Mesenteric fat pad (tissue), 1 donor: ENCODE data around the gene GFPT2. TPM values are rescaled to one million over a fixed set of nuclear protein-coding genes. Genes with fewer than 3 reads are reported as not detected.

ENCODE experiments used
- DNase-seq: peaks from one replicate; pipeline ENCODE4 v3.0.0-alpha.2; 2020; ENCODE audit warnings: low spot score
- long read RNA-seq: library from polyadenylated mRNA; unstranded; transcript quantifications from one replicate; pipeline ENCODE4 v2.0.0, GENCODE V29; 2020
- total RNA-seq: library from RNA; stranded (reverse); fragmentation: NEBNext Ultra II Directional; extraction: Animal tissue kit (Norgen Biotek cat#: 25700); gene quantifications from one replicate; pipeline ENCODE4 v1.2.1, GENCODE V29; 2021
- donor health status: DM: yes; HTN: yes; CAD: no.

GFPT2 gene
- total RNA-seq, result 187 TPM
- long read RNA-seq, transcript GFPT2-201 (19 exons, 3,093 nt), result major isoform, 150 of 511 reads
- long read RNA-seq, transcript GFPT2-205 (5 exons, 601 nt), result minor isoform, 9 of 511 reads
- long read RNA-seq, partial matches to known transcripts, result 198 of 511 reads
- long read RNA-seq, other reads (novel, unspliced or antisense), result 154 of 511 reads

DNA sequence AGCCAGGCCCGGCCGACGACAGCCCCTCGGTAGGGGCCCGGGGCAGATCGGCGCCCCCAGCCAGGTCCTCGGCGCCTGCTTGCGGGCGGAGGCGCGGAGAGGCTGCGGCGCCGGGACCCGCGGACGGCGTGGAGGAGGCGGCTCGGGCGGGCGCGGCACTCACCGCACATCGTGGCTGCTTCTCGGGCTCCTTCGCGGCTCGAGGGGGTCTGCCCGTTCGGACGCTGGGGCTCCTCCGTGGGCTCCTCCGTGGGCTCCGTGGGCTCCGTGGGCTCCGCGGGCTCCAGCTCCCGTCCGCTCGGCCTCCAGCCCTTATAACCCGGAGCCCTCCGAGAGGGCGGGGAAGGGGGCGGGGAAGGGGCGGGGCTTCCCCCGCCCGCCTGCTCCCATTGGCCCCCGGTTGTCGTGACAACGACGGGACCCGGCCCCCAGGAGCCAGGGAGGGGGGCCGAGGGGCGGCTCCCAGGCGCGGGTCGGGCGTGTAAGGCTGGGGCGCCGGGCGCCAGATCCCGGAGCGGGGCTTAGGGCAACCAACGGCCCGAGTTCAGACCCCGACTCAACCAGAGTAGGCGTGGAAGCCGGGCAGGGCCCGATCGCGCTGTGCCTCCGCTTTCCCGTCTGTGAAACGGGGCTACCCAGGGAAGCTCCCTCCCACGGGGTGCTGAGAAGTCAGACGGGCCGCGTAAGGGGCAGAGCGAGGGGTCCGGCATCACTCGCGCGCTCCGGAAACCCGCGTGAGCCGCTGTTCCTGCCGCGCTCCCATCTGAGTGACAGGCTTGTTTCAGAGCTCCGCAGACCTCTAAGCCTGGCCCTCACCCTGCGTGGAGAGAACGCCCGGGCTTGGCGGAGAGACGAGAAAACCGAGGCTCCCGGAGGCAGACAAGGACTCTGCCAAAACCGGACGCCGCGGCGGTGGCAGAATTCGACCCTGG lies at the start of gene GFPT2:
Gene GFPT2 (minus strand): TSS at position 289 of the 932 bp plus-strand sequence. CDS start 119 bp downstream, at position 170.
- no peak for DNase-seq

DNA sequence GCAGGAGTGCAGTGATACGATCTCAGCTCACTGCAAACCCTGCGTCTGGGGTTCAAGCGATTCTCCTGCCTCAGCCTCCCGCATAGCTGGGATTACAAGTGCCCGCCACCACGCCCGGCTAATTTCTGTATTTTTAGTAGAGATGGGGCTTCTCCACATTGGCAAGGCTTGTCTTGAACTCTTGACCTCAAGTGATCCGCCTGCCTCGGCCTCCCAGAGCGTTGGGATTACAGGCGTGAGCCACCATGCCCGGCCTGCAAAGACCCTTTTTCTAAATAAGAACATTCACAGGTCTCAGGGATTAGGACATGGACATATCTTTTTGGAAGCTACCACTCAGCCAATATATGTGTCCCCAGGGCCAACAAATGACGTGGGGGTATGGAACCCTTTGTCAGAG lies 49.6 kb upstream of the GFPT2 start:
- peak; percentile 47 for DNase-seq

DNA sequence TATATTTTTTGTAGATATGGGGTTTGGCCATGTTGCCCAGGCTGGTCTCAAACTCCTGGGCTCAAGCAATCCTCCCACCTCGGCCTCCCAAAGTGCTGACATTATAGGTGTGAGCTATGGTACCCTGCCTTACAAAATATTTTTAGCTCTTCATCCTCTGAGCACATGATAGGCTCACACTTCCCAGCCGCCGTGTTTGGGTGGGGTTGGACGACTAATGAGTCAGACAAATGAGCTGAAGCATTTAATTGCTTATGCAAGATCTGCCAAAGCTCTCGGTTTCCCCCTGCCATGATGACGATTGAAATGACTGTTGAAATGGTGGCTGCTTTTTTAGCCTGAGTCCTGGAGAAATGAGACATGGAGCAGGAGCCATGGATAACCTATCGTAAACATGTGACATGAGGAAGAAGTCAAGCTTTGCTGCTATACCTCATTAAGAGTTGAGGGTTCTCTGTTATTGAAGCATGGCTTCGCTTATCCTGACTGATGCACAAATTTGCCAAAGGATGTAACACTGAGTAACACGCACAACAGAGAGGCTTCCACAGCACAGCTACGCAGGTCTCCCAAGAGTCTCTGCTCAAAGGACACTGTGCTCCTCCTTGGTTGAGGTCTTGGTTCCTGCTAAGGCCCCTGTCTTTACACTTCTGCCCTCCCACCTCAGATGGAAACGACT lies 48.2 kb upstream of the GFPT2 start:
- peak; percentile 24 for DNase-seq

DNA sequence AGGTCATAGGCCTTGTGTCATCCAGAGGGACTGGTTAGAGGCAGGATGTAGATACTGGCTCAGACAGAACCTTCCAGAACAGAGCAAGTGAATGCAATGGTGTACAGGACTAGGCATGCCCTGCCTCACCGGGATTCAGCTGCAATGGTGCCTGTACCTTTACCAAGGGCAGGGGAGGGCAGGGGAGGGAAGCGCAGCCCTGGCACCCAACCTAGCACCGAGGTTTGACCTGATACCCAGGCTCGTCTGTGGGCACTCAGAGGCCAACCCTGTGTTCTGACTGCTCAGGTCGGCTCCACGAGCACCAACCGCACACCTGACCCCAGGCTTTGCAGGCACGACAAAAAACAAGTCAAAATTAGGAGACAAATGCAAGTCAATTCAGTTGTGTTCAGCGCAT lies 47.3 kb upstream of the GFPT2 start:
- peak; percentile 77 for DNase-seq

DNA sequence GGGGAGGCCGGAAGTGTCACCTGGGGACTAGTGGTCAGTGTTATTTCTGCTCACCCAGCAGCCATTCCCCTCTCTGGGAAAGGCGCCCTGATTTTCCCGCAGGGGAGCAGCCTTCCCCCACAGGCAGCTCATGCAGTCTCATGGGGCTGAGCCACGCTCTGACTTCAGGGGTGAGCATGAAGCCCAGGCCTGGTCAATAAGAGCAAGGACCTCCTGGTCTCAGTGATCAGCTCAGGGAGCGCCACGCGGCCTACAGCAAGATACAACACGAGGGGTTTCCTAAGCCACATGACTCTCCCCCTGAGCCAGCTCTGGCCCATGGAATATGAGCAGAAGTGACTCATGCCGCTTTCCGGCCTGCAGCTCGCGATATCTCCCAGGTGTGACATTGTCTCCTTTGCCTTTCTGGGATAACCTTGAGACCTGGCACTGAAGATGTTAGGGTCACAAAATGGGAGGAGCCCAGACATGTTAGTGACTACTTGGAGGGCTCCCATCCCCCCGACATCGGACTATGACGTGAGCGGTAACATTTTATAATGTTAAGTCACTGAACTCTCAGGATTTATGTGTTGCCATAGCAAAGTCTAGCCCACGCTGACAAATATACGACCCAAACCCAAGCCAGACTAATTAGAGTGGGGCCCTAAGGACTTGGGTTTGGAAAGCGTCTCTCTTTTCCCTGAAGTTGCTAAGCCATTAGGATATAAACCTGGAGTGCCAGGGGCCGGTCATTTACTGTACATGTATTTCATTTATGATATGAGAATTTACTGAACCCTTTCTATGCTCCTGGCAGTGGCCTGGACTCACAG lies 46.5 kb upstream of the GFPT2 start:
- peak; percentile 62 for DNase-seq

DNA sequence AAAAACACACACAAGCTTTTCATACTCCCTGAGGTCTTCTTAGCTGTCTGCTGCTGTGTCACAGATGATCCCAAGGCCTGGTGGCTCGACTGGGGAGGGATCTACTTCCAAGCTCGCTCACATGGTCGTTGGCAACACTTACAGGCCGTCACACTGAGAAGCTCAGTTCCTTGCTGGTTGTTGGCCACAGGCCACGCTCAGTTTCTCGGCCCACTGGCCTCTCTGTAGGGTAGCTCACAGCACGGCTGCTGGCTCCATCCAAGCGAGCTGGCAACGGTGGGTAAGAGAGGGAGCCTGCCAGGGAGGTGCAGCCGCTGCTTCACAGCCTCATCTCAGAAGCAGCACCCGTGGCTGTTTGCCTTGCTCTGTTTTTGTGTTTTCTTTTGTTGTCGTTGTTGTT lies 43.8 kb upstream of the GFPT2 start:
- no peak for DNase-seq

DNA sequence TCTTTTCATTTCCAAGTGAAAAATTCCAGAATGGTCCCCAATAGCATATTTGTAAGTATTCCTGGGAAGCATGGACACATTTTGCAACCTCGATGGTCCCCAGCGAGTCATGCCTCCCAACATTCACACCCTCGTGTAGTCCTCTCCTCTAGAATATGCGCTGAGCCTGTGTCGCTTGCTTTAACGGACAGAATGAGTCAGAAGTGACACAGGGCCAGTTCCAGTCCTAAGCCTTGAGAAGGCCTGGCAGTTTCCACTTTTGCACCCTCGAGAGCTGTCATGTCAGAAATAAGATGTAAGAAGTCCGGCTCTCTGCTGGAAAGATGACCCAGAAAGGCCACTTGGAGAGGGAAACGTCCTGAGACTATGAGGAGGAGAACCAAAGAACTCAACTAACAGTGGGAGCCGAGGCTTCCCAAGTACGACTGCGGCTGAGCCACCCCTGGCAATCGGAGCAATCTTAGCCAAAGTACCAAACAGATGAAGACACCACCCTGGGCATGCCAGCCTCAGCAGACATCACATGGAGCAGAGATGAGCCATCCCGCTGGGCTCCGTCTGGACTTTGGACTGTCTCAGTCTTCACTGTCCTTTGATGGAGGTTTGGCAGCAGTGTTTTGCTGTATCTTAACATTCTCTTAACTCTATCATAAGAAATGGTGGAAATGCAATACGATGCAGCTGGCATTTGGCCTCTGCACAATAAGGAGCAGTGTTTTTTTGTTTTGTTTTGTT lies 42.6 kb upstream of the GFPT2 start:
- DNase-seq, result no peak

DNA sequence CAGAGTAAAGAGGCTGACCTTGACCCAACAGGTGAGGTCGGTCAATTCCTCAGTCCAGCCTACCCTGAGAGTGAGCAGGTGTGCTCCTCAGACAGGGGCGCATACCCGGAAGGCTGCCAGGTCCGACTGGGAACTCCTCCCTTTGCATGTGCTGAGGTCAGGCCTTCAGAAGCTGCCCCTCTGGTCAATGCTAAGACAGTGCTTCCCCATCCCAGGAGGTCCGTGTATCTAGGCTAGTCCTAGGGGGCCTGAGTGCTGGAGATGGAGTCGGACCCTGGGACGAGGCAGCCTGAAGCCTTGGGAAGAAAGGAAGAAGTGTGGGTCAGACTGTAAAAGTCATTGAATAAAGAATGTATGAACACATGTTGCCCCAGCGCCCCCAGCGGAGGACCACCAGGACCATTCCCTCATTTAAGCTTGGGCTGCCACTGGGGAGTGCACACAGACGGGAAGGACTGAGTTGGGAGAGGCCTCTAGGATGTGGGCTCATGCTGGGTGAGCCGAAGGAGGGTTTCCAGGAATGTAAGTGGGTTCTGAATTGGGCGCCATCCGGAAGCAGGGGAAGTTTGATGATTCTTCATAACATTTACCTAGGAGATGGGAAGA lies 41.0 kb upstream of the GFPT2 start:
- no peak for DNase-seq

DNA sequence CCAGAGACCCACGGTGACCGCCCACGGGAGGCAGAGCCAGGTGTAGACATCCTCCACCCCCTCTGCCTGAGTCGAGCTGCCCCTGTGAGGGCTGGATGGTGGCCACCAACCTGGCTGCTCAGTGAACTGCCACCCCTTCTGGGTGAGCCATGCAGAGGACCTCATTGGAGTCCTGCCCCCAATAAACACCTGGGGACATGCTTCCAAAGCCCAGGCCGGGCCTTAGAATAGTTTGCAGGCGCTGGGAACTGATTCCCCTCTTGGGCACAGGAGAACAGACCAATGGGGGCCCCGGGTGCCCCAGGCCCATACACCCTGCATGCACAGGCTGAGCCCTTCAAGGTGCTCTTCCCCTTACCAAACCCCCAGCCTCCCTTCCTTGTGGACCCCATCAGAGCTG lies 38.1 kb upstream of the GFPT2 start:
- DNase-seq, result no peak

DNA sequence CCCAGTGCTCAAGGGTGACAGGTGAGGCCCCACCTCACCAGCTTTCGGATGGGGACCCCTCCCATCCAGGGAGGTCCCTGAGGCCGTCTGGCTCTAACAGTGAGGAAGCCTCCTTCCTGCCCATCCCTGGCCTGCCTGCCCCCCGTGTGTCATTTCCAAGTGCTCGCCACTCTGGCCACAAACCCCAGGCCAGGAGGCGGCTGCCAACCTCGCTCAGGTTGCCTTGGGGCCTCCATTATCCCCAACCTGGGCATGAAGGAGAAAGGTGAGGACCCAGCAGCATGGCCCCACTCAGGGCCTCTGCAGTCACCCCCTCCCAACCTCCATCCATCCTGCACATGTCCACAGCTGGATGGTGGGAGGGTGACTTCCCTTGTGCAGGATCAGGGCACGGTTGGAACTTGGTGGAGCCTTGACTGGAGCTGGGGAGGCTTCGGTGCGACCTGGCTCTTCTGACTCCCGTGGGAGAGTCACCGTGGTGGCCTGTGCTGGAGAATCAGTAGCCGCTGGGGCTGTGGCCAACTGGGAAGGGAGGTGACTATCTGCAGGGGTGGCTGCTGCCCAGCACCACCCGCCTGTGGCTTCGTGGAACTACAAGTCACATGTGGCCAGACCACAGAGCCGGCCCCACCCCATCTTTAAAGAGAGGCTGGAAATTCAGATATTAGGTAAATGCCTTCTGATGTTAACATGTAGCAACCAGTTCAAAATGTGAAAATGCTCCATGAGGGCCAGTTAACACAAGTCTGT lies 37.5 kb upstream of the GFPT2 start:
- no peak for DNase-seq

DNA sequence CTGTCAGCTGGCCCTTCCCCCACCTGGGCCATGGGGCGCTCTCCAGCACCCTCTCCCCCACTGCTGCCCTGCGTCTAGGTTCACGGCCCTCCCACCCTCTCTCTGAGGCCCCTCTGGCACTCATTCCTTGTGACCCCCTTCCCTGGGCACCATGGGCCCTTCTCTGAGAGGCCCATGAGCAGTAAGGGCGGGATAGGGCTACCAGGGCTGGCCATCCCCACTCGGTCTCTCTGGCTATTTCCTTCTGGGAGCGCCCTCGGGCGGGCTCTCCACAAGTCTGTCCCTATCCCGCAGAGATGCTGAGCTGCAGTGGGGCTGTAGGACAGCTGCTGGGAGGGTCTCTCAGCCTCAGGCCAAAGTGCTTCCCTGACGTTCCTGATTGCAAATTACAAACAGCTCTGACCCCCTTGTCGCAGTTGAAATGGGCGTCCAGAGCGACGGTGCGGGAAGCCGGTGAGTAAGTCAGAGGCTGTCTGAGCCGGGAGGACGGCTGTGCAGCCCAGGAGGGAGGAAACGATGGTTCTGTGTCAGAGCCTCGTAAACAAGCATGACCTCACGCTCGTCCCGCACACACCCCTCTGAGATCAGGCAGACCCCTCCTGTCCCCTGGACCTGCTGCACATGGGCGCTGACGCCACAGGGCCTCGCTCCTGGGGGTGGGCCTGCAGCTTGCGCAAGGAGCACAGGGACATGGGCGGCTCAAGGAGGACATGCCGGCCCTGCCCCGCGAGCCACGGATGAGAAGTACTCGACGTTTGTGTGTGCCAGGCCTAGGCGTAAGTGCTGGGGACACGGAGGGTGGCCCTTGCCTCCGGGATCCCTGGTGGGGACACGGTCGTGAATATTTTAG lies 36.3 kb upstream of the GFPT2 start:
- no peak for DNase-seq

DNA sequence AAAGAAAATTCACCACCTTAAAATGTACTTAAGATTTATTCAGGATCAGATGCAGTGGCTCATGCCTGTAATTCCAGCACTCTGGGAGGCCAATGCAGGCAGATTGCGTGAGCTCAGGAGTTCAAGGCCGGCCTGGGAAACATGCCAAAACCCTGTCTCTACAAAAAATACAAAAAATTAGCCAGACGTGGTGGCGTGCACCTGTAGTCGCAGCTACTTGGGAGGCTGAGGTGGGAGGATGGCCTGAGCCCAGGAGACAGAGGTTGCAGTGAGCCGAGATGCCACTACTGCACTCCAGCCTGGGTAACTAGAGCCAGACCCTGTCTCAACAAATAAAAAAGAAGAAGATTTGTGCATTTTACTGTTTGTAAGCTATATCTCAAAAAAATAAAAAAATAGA lies 34.7 kb upstream of the GFPT2 start:
- no peak for DNase-seq

DNA sequence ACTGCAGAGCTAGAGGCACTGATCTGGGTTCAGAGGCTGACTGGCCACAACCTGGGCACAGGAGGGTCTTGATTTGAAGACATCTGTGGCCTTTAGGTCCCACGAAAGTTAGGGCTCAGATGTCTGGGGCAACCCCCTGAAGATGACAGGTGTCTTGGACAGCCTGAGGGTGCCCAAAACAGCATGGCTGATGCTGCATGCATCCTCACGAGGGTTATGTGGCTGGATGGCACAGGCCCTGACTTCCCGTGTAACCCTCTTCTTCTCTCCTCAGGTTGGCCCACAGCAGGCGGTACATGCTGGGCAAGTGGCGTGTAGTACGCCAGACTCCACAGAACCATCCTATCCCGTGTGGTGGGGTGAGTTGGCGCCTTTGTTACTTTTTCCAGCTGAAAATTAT lies 29.8 kb upstream of the GFPT2 start:
- no peak for DNase-seq

DNA sequence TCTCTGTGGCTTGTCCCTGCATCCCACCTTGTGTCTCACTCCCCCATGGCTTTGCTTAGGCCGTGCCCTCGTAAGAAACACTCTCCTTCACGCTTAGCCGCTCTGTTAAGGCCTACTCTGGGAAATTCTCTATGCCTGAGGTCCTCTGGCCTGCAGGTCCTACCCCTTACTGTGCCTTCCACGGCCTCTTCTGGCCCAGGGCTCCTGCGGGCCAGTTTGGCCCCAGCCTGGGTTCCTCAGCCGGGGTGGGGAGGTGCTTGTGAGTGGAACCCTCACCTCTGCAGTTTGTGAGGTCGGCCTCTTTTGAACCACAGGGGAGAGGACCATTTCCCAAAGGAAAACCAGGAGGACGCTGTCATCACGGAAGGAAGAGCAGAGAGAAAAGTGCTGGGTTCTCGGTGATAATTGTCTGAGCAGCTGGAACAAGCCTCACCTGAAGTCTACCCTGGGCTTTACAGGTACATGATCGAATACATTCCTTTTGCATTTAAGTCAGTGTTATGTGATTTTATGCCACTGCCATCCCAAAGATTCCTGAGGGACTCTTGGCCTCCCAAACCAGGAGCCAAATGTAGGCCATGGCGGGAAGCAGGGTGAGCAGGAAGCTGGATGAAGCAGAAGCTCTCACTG lies 28.8 kb upstream of the GFPT2 start:
- DNase-seq, result no peak

DNA sequence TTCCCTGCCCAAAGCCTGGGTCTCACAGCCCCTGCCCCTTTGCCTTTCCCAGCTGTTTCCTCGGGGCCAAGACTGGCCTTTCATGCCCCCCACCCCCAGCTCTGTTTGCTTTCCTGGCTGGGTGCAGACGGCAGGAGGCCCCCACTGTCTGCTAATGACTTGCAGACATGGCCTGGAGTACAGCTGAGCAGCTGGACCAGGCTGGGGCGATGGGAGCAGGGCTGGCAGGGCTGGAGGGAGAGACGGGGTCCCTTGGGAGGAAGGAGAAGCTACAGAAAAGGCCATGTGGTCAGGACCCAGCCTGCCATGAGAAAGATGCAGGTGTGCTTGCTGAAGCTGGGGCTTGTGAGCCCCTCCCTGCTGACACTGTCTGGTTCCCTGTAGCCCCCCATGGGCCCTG lies 28.3 kb upstream of the GFPT2 start:
- no peak for DNase-seq

DNA sequence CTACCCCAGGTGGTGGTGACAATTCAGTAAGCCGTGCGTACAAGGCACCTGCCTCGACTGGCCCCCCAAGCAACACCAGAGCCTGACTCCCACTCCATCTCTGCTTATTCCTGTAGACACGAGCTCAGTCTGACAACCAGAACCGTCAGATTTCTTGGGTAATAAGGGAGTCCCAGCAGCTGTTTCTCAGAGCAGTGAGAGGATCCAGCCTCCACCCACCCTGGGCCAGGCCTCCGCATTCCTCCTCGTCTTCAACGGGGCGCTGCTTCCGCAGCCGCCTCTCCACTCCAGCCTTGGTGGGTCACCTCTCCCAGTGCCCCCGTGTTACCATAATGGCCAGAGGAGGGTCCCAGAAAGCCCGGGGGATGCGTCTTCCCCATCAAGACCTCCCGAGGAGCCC lies 27.7 kb upstream of the GFPT2 start:
- DNase-seq, result no peak

DNA sequence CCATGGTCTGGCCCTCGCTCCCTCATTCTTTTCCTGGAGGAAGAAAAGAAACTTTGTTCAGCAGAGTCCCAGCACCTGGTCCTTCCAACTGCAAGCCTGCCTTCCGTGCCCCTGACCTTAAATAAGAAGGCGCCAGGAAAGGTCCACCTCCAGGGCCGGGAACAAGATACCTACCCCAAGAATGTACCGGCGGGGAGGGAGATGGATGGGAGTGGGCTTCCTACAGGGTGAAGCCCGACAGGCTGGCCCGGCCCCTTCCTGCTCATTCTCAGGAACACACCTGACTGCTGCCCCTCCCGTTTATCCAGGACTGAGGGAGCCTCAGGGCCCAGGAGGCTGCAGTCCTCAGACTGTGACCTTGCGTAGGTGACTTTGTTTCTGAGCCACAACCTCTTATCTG lies 27.3 kb upstream of the GFPT2 start:
- DNase-seq, result no peak
